ENCODE results near the gene TTC13. TPM values are rescaled to one million over a fixed set of nuclear protein-coding genes. Genes with fewer than 3 reads are reported as not detected.
A peak's percentile ranks its signal among the peaks of the same experiment; 100 is the strongest.

Gene TTC13
- polyA plus RNA-seq, 3 donors = 9.2 to 24.4 (median 10.8) TPM

DNA sequence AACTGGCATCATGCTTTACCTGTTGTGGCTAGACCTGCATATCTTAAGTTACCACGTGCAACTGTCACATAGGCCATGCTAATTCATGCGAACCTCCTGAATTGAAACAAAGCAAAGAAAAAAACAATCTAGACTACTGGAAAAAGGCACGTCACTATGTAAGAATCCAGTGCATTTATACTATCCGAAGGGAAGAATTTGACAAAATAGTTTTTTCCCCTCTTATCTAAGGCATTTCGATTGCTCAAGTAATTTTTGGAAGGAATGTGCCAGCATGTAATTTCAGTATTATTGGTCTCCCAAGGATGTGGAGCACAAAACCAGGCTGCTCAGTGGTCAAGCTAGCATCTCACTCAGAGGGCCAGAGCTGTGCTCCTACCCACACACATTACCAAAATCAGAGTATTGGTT lies 78.8 kb downstream of the TTC13 start:
- Histone ChIP-seq H3K27ac (ENCODE audit: low read depth in 1 of 2, low read length in 2 of 2) (no peak overlapping the region), H3K27me3 (ENCODE audit: control insufficient read depth in 2 of 2, insufficient read depth in 2 of 2, low read length in 2 of 2) (no peaks in the 10 kb centered on the region), H3K9me3 (replicated peaks in 1 of 2; ENCODE audit: control insufficient read depth in 1 of 2, insufficient read depth in 1 of 2, low read length in 2 of 2) (no peaks in the 10 kb centered on the region), H3K9ac (ENCODE audit: insufficient read depth, low read length, poor library complexity, severe bottlenecking) (no peak overlapping the region), H3K79me2 (ENCODE audit: insufficient read depth, low read length) (no peaks in the 10 kb centered on the region), H4K20me1 (ENCODE audit: insufficient read depth, low read length) (no peaks in the 10 kb centered on the region), H3K4me2 (replicated peaks; ENCODE audit: extremely low read depth, low read length, poor library complexity, severe bottlenecking) (no peak overlapping the region), H2AFZ (ENCODE audit: insufficient read depth, low read depth, low read length, poor library complexity, severe bottlenecking) (no peak overlapping the region), H3K36me3 (replicated peaks in 1 of 2; ENCODE audit: control insufficient read depth in 1 of 2, insufficient read depth in 2 of 2, low read length in 2 of 2) (peaks cover 10 to 32% of the 10 kb centered on the region in 2 donors), H3K4me1 (ENCODE audit: control insufficient read depth in 1 of 2, insufficient read depth in 2 of 2, low read length in 2 of 2) (no peaks in the 10 kb centered on the region), H3K4me3 (replicated peaks in 1 of 3; ENCODE audit: low read depth in 2 of 3, low read length in 3 of 3) (no peak overlapping the region)
- 77% methylated on average over 2 of the region's 5 CpGs for WGBS (ENCODE audit: insufficient coverage)
- intact Hi-C loops (cut with micrococcal nuclease) = no loop called here
- TF ChIP-seq, protein P1, sequence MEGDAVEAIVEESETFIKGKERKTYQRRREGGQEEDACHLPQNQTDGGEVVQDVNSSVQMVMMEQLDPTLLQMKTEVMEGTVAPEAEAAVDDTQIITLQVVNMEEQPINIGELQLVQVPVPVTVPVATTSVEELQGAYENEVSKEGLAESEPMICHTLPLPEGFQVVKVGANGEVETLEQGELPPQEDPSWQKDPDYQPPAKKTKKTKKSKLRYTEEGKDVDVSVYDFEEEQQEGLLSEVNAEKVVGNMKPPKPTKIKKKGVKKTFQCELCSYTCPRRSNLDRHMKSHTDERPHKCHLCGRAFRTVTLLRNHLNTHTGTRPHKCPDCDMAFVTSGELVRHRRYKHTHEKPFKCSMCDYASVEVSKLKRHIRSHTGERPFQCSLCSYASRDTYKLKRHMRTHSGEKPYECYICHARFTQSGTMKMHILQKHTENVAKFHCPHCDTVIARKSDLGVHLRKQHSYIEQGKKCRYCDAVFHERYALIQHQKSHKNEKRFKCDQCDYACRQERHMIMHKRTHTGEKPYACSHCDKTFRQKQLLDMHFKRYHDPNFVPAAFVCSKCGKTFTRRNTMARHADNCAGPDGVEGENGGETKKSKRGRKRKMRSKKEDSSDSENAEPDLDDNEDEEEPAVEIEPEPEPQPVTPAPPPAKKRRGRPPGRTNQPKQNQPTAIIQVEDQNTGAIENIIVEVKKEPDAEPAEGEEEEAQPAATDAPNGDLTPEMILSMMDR (IDR thresholded peaks at IDR 0.05) = no peak
- H3K27ac Mint-ChIP-seq = peak overlapping the region in 1 of 7 donors; percentile 54
- peaks cover 0 to 2% (median 0%) of the 10 kb centered on the region in 7 donors for H3K9me3 Mint-ChIP-seq
- no peak overlapping the region for H3K4me3 Mint-ChIP-seq
- H3K27me3 Mint-ChIP-seq (ENCODE audit: low read depth in 3 of 3) = peaks cover 2 to 8% (median 3%) of the 10 kb centered on the region in 3 donors
- no peak for DNase-seq
- H3K36me3 Mint-ChIP-seq = peaks cover 22 to 34% of the 10 kb centered on the region in 2 donors
- H3K4me1 Mint-ChIP-seq = no peaks in the 10 kb centered on the region

DNA sequence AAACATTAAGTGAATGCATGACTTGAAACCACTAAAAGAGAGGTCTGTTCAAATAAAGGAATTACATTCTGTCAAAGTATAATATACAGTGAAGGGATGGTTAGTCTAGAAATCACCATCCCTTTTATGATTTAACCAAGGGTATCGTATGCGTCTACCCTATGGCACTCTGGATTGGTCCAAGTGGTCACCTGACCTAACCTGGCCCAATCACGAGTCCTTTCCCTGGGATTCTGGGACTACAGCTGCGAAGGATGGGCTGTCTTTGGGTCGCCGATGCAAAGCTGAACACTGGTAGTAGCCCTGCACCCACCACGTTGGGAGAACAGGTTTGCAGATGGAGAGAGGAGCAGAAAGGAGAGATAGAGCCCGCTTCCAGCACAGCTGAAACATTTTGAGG lies 79.9 kb downstream of the TTC13 start:
- peaks cover 14 to 26% of the 10 kb centered on the region in 2 donors for H3K36me3 Mint-ChIP-seq
- no peaks in the 10 kb centered on the region for H3K4me1 Mint-ChIP-seq
- Histone ChIP-seq H3K4me1 (ENCODE audit: control insufficient read depth in 1 of 2, insufficient read depth in 2 of 2, low read length in 2 of 2) (no peaks in the 10 kb centered on the region), H3K36me3 (replicated peaks in 1 of 2; ENCODE audit: control insufficient read depth in 1 of 2, insufficient read depth in 2 of 2, low read length in 2 of 2) (peaks cover 3 to 24% of the 10 kb centered on the region in 2 donors), H3K79me2 (ENCODE audit: insufficient read depth, low read length) (no peaks in the 10 kb centered on the region), H3K4me2 (replicated peaks; ENCODE audit: extremely low read depth, low read length, poor library complexity, severe bottlenecking) (no peak overlapping the region), H3K9ac (ENCODE audit: insufficient read depth, low read length, poor library complexity, severe bottlenecking) (no peak overlapping the region), H3K27ac (ENCODE audit: low read depth in 1 of 2, low read length in 2 of 2) (no peak overlapping the region), H4K20me1 (ENCODE audit: insufficient read depth, low read length) (no peaks in the 10 kb centered on the region), H3K4me3 (replicated peaks in 1 of 3; ENCODE audit: low read depth in 2 of 3, low read length in 3 of 3) (no peak overlapping the region), H3K9me3 (replicated peaks in 1 of 2; ENCODE audit: control insufficient read depth in 1 of 2, insufficient read depth in 1 of 2, low read length in 2 of 2) (no peaks in the 10 kb centered on the region), H2AFZ (ENCODE audit: insufficient read depth, low read depth, low read length, poor library complexity, severe bottlenecking) (no peak overlapping the region), H3K27me3 (ENCODE audit: control insufficient read depth in 2 of 2, insufficient read depth in 2 of 2, low read length in 2 of 2) (no peaks in the 10 kb centered on the region)
- peaks cover 2 to 10% (median 6%) of the 10 kb centered on the region in 3 donors for H3K27me3 Mint-ChIP-seq (ENCODE audit: low read depth in 3 of 3)
- 91% methylated on average over 6 of the region's 8 CpGs for WGBS (ENCODE audit: insufficient coverage)
- peaks cover 0 to 2% (median 0%) of the 10 kb centered on the region in 7 donors for H3K9me3 Mint-ChIP-seq
- no peak for DNase-seq
- no peak overlapping the region for H3K27ac Mint-ChIP-seq
- intact Hi-C loops (cut with micrococcal nuclease) = no loop called here
- TF ChIP-seq, protein P1 (IDR thresholded peaks at IDR 0.05) = no peak
- no peak overlapping the region for H3K4me3 Mint-ChIP-seq

All from CD14-positive monocyte (primary cell).